Activated CD4-positive, alpha-beta memory T cell treated with anti-CD3 and anti-CD28 coated beads, Interleukin-2, amount 10 ng/mL, durations not matched to agents 7 days and 5 days (primary cell): ENCODE measurements around the gene METRN. TPM values are rescaled to one million over a fixed set of nuclear protein-coding genes. Genes with fewer than 3 reads are reported as not detected.
"Not testable (repeated sequence)": the region's sequence is repeated elsewhere in the genome, so short reads cannot be mapped to it uniquely, and the experiment has no call there.

Experiments used
- CTCF ChIA-PET: fragments of 350-600 bp; sonication (Branson Sonifier 250); formaldehyde crosslinking; loops from one replicate; lab custom pipeline; 2021; ENCODE audit warnings: antibody characterized with exemption, inconsistent platforms; lab: Charles Lee
- POLR2A ChIA-PET: fragments of 350-600 bp; sonication (Branson Sonifier 250); formaldehyde crosslinking; loops from one replicate; lab custom pipeline; 2021; ENCODE audit warnings: antibody characterized with exemption; lab: Charles Lee
- DNase-seq: peaks from one replicate; pipeline ENCODE4 v3.0.0-alpha.2; 2020
- H3K27ac Mint-ChIP-seq: one replicate; pipeline ENCODE4 v1.8.0; 2021; ENCODE audit warnings: mild to moderate bottlenecking, mixed read lengths
- H3K27me3 Mint-ChIP-seq: one replicate; pipeline ENCODE4 v1.8.0; 2021; ENCODE audit warnings: mixed read lengths
- H3K36me3 Mint-ChIP-seq: one replicate; pipeline ENCODE4 v1.8.0; 2021; ENCODE audit warnings: low read depth, mixed read lengths
- H3K4me1 Mint-ChIP-seq: one replicate; pipeline ENCODE4 v1.8.0; 2021; ENCODE audit warnings: mixed read lengths
- H3K4me3 Mint-ChIP-seq: one replicate; pipeline ENCODE4 v1.8.0; 2021; ENCODE audit warnings: mild to moderate bottlenecking, mixed read lengths
- H3K9me3 Mint-ChIP-seq: one replicate; pipeline ENCODE4 v1.8.0; 2021; ENCODE audit warnings: mixed read lengths
- total RNA-seq, 2 experiments: library from RNA; stranded (reverse); gene quantifications; one replicate each; pipeline ENCODE4 v1.2.3, GENCODE V29; 2021

METRN gene
- total RNA-seq, 2 experiments from 2014 or later, result 4.4 to 6.2 TPM

- Mint-ChIP-seq H3K27ac (no peak overlapping the region), H3K9me3 (no peaks in the 10 kb centered on the region), H3K4me1 (no peaks in the 10 kb centered on the region), H3K4me3 (no peak overlapping the region), H3K27me3 (peaks cover 9% of the 10 kb centered on the region), H3K36me3 (no peaks in the 10 kb centered on the region)
- no peak for DNase-seq
- ChIA-PET CTCF (no interaction called here), POLR2A (no interaction called here)
These were observed 37.0 kb downstream of the METRN start for GRCh38 chr16:752007-752312.

GRCh38 chr16:754121-754607 is 39.2 kb downstream of the METRN start:
- H3K4me3 Mint-ChIP-seq, CTCF ChIA-PET, DNase-seq, H3K9me3 Mint-ChIP-seq, H3K27ac Mint-ChIP-seq, POLR2A ChIA-PET, H3K36me3 Mint-ChIP-seq, H3K4me1 Mint-ChIP-seq: not testable (repeated sequence)
- H3K27me3 Mint-ChIP-seq, result peaks cover 11% of the 10 kb centered on the region

GRCh38 chr16:754656-755055 is 39.7 kb downstream of the METRN start:
- Mint-ChIP-seq H3K27ac (no peak overlapping the region), H3K4me1 (no peaks in the 10 kb centered on the region), H3K27me3 (peaks cover 11% of the 10 kb centered on the region), H3K36me3 (no peaks in the 10 kb centered on the region), H3K9me3 (no peaks in the 10 kb centered on the region), H3K4me3 (no peak overlapping the region)
- ChIA-PET POLR2A (no interaction called here), CTCF (no interaction called here)
- DNase-seq, result no peak

GRCh38 chr16:756428-756827 is 41.5 kb downstream of the METRN start:
- ChIA-PET POLR2A (interaction anchor here (1.0 kb wide), 1 partner anchor 20 kb away, joined by 3 read pairs; no protein-coding TSS in a partner anchor), CTCF (interaction anchor here (0.5 to 1.7 kb wide), 2 partner anchors 13 to 51 kb away, joined by 3 to 6 read pairs; no protein-coding TSS in a partner anchor)
- DNase-seq, result no peak
- no peak overlapping the region for H3K27ac Mint-ChIP-seq
- no peak overlapping the region for H3K4me3 Mint-ChIP-seq
- no peaks in the 10 kb centered on the region for H3K9me3 Mint-ChIP-seq
- H3K36me3 Mint-ChIP-seq, result no peaks in the 10 kb centered on the region
- peaks cover 11% of the 10 kb centered on the region for H3K27me3 Mint-ChIP-seq
- no peaks in the 10 kb centered on the region for H3K4me1 Mint-ChIP-seq

GRCh38 chr16:759110-759910 is 44.4 kb downstream of the METRN start:
- POLR2A ChIA-PET, result no interaction called here
- no peaks in the 10 kb centered on the region for H3K36me3 Mint-ChIP-seq
- no peaks in the 10 kb centered on the region for H3K9me3 Mint-ChIP-seq
- H3K27ac Mint-ChIP-seq, result no peak overlapping the region
- no peak for DNase-seq
- CTCF ChIA-PET, result no interaction called here
- H3K4me3 Mint-ChIP-seq, result no peak overlapping the region
- H3K27me3 Mint-ChIP-seq, result peaks cover 11% of the 10 kb centered on the region
- H3K4me1 Mint-ChIP-seq, result no peaks in the 10 kb centered on the region

GRCh38 chr16:760065-760464 is 45.1 kb downstream of the METRN start:
- ChIA-PET POLR2A (no interaction called here), CTCF (no interaction called here)
- no peaks in the 10 kb centered on the region for H3K36me3 Mint-ChIP-seq
- DNase-seq, result no peak
- no peaks in the 10 kb centered on the region for H3K9me3 Mint-ChIP-seq
- H3K27me3 Mint-ChIP-seq, result peaks cover 11% of the 10 kb centered on the region
- no peak overlapping the region for H3K27ac Mint-ChIP-seq
- H3K4me1 Mint-ChIP-seq, result no peaks in the 10 kb centered on the region
- H3K4me3 Mint-ChIP-seq, result no peak overlapping the region

GRCh38 chr16:760545-761343 is 45.8 kb downstream of the METRN start, which contains the start of gene MSLN:
Gene MSLN (plus strand): TSS chr16:760734. CDS start chr16:762681, 1,947 bp downstream.
- no peaks in the 10 kb centered on the region for H3K4me1 Mint-ChIP-seq
- H3K27me3 Mint-ChIP-seq, result peaks cover 9% of the 10 kb centered on the region
- H3K36me3 Mint-ChIP-seq, result no peaks in the 10 kb centered on the region
- DNase-seq, result no peak
- ChIA-PET POLR2A (no interaction called here), CTCF (no interaction called here)
- H3K4me3 Mint-ChIP-seq, result no peak within 1 kb of the TSS
- no peak within 1 kb of the TSS for H3K27ac Mint-ChIP-seq
- H3K9me3 Mint-ChIP-seq, result no peaks in the 10 kb centered on the region

- DNase-seq, result no peak
- ChIA-PET POLR2A (interaction anchor here (0.8 kb wide), 1 partner anchor 12 kb away, joined by 3 read pairs; no protein-coding TSS in a partner anchor), CTCF (no interaction called here)
- H3K4me3 Mint-ChIP-seq, result no peak overlapping the region
- no peaks in the 10 kb centered on the region for H3K9me3 Mint-ChIP-seq
- H3K36me3 Mint-ChIP-seq, result no peaks in the 10 kb centered on the region
- H3K4me1 Mint-ChIP-seq, result no peaks in the 10 kb centered on the region
- peaks cover 2% of the 10 kb centered on the region for H3K27me3 Mint-ChIP-seq
- no peak overlapping the region for H3K27ac Mint-ChIP-seq
These were observed 47.0 kb downstream of the METRN start for GRCh38 chr16:761625-762513.

GRCh38 chr16:762595-763268 is 47.8 kb downstream of the METRN start:
- no peaks in the 10 kb centered on the region for H3K9me3 Mint-ChIP-seq
- POLR2A ChIA-PET, result interaction anchor here (0.8 kb wide), 1 partner anchor 13 kb away, joined by 3 read pairs; no protein-coding TSS in a partner anchor
- CTCF ChIA-PET, result no interaction called here
- H3K27me3 Mint-ChIP-seq, result no peaks in the 10 kb centered on the region
- H3K4me1 Mint-ChIP-seq, result no peaks in the 10 kb centered on the region
- no peak overlapping the region for H3K27ac Mint-ChIP-seq
- DNase-seq, result no peak
- H3K4me3 Mint-ChIP-seq, result no peak overlapping the region
- no peaks in the 10 kb centered on the region for H3K36me3 Mint-ChIP-seq

GRCh38 chr16:763369-764183 is 48.7 kb downstream of the METRN start:
- no peak overlapping the region for H3K27ac Mint-ChIP-seq
- DNase-seq, result no peak
- no peaks in the 10 kb centered on the region for H3K4me1 Mint-ChIP-seq
- ChIA-PET CTCF (no interaction called here), POLR2A (no interaction called here)
- H3K27me3 Mint-ChIP-seq, result no peaks in the 10 kb centered on the region
- H3K36me3 Mint-ChIP-seq, result no peaks in the 10 kb centered on the region
- H3K9me3 Mint-ChIP-seq, result no peaks in the 10 kb centered on the region
- H3K4me3 Mint-ChIP-seq, result no peak overlapping the region

- Mint-ChIP-seq H3K36me3 (no peaks in the 10 kb centered on the region), H3K4me3 (no peak overlapping the region), H3K4me1 (no peaks in the 10 kb centered on the region), H3K27me3 (no peaks in the 10 kb centered on the region), H3K27ac (no peak overlapping the region), H3K9me3 (no peaks in the 10 kb centered on the region)
- no peak for DNase-seq
- POLR2A ChIA-PET, result no interaction called here
- CTCF ChIA-PET, result no interaction called here
These were observed 49.3 kb downstream of the METRN start for GRCh38 chr16:764184-764750.
